ENCODE measurements around the gene GNAO1.
"Not testable (repeated sequence)": the region's sequence is repeated elsewhere in the genome, so short reads cannot be mapped to it uniquely, and the experiment has no call there.

Gene GNAO1

GRCh38 chr16:56369202-56369601 lies 177.9 kb downstream of the GNAO1 start:
- DNase-seq, result no peak

- no peak for DNase-seq
Observed at GRCh38 chr16:56370185-56370874, 179.0 kb downstream of the GNAO1 start.

- DNase-seq, result no peak
Observed at GRCh38 chr16:56370875-56371659, 179.8 kb downstream of the GNAO1 start.

GRCh38 chr16:56371660-56371937 lies 180.3 kb downstream of the GNAO1 start:
- no peak for DNase-seq

GRCh38 chr16:56372013-56372634 lies 180.8 kb downstream of the GNAO1 start:
- DNase-seq, result no peak

- no peak for DNase-seq
Observed at GRCh38 chr16:56373003-56373402, 181.7 kb downstream of the GNAO1 start.

- DNase-seq, result not testable (repeated sequence)
Observed at GRCh38 chr16:56375792-56376191, 184.5 kb downstream of the GNAO1 start.

GRCh38 chr16:56379044-56379443 lies 187.8 kb downstream of the GNAO1 start:
- DNase-seq, result not testable (repeated sequence)

- not testable (repeated sequence) for DNase-seq
Observed at GRCh38 chr16:56380778-56381485, 189.6 kb downstream of the GNAO1 start.

GRCh38 chr16:56382459-56382858 lies 191.2 kb downstream of the GNAO1 start:
- DNase-seq, result no peak

GRCh38 chr16:56382901-56383355 lies 191.6 kb downstream of the GNAO1 start:
- no peak for DNase-seq

- DNase-seq, result no peak
Observed at GRCh38 chr16:56384074-56384721, 192.9 kb downstream of the GNAO1 start.

- no peak for DNase-seq
Observed at GRCh38 chr16:56387396-56387795, 196.1 kb downstream of the GNAO1 start.

GRCh38 chr16:56388209-56388608 lies 196.9 kb downstream of the GNAO1 start:
- DNase-seq, result no peak

GRCh38 chr16:56389554-56389953 lies 198.3 kb downstream of the GNAO1 start:
- no peak for DNase-seq

GRCh38 chr16:56396724-56397123 lies 205.4 kb downstream of the GNAO1 start:
- DNase-seq, result not testable (repeated sequence)

GRCh38 chr16:56399047-56399446 lies 207.8 kb downstream of the GNAO1 start:
- no peak for DNase-seq

- no peak for DNase-seq
Observed at GRCh38 chr16:56399486-56399885, 208.2 kb downstream of the GNAO1 start.

- no peak for DNase-seq
Observed at GRCh38 chr16:56400458-56400857, 209.2 kb downstream of the GNAO1 start.

- DNase-seq, result no peak
Observed at GRCh38 chr16:56401482-56401881, 210.2 kb downstream of the GNAO1 start.

GRCh38 chr16:56405977-56406672 lies 214.8 kb downstream of the GNAO1 start:
- DNase-seq, result no peak

Measured in NCI-H1417 treated with DMSO at 0.1 percent for 48 hours (cell line).